ENCODE data around the gene NTSR1. TPM values are rescaled to one million over a fixed set of nuclear protein-coding genes. Genes with fewer than 3 reads are reported as not detected.

NTSR1 gene
- total and polyA plus RNA-seq, 2 of the 8 experiments (the other 6 are each of a cell fraction or from before 2014, with no cell fraction given), result 0.53 to 0.89 TPM

- no peak overlapping the region for H2BK5ac ChIP-seq (ENCODE audit: low read depth, low read length)
Measured at GRCh38 chr20:62733526-62733842, 24.8 kb downstream of the NTSR1 start.

More at GRCh38 chr20:62733526-62733842, 24.8 kb downstream of the NTSR1 start:
- no peaks in the 10 kb centered on the region for H3K9me3 ChIP-seq (ENCODE audit: insufficient read depth in 2 of 2, low read depth in 1 of 2, low read length in 1 of 2)
- ChIA-PET CTCF (ENCODE audit: partially characterized antibody) (interaction anchor here (1.0 to 3.8 kb wide), 7 partner anchors 8 to 58 kb away, joined by 3 to 13 read pairs (median 7); partner anchors contain the start of gene NTSR1), POLR2A (ENCODE audit: partially characterized antibody) (no interaction called here)
- H4K91ac ChIP-seq (replicated peaks; ENCODE audit: insufficient read length, low read length), result no peak overlapping the region
- H3K4ac ChIP-seq (replicated peaks; ENCODE audit: insufficient read length, low read depth, low read length), result no peak overlapping the region
- H3K4me3 ChIP-seq (ENCODE audit: extremely low read depth in 1 of 4, insufficient read depth in 2 of 4, low read depth in 3 of 4, low read length in 4 of 4), result no peak overlapping the region
- no peak overlapping the region for H3K23ac ChIP-seq (ENCODE audit: insufficient read length)
- no peak for TF ChIP-seq SP4 (IDR thresholded peaks at IDR 0.05; ENCODE audit: low read length)
- no peak for TF ChIP-seq CBX8 (IDR thresholded peaks at IDR 0.05; ENCODE audit: borderline replicate concordance, low read depth, low read length)
- no peak for TF ChIP-seq TAF1 (IDR thresholded peaks at IDR 0.05; ENCODE audit: low read depth, low read length)
- no peak for TF ChIP-seq ASH2L (IDR thresholded peaks at IDR 0.05; ENCODE audit: low read length)
- no peak for TF ChIP-seq KDM4A (IDR thresholded peaks at IDR 0.05; ENCODE audit: low read depth, low read length, severe bottlenecking)
- no peak for TF ChIP-seq ATF2 (IDR thresholded peaks at IDR 0.05; ENCODE audit: low read length)
- no peak for TF ChIP-seq EZH2 (IDR thresholded peaks at IDR 0.05; ENCODE audit: low read depth, low read length, severe bottlenecking)
- no peak for TF ChIP-seq CREB1 (IDR thresholded peaks at IDR 0.05)
- no peak for DNase-seq (ENCODE audit: low read depth in 1 of 2, low spot score in 2 of 2)
- no peak overlapping the region for H3K14ac ChIP-seq (ENCODE audit: insufficient read length)
- H2AFZ ChIP-seq (ENCODE audit: low read length), result no peak overlapping the region
- H3K79me1 ChIP-seq (ENCODE audit: low read depth, low read length), result no peaks in the 10 kb centered on the region
- no peaks in the 10 kb centered on the region; a peak in 1 of 7 replicates for H3K4me1 ChIP-seq (replicated peaks in 1 of 4; ENCODE audit: control insufficient read depth in 3 of 4, insufficient read depth in 4 of 4, low read length in 3 of 4)
- H2BK15ac ChIP-seq (ENCODE audit: low read length), result no peak overlapping the region
- H2BK12ac ChIP-seq (ENCODE audit: low read depth, low read length), result no peak overlapping the region
- H3K79me2 ChIP-seq (ENCODE audit: control insufficient read depth in 1 of 2, insufficient read depth in 2 of 2, low read length in 2 of 2), result no peaks in the 10 kb centered on the region
- no peaks in the 10 kb centered on the region for H3K36me3 ChIP-seq (ENCODE audit: control insufficient read depth in 2 of 4, insufficient read depth in 4 of 4, low read length in 3 of 4)
- no peak overlapping the region for H4K8ac ChIP-seq (ENCODE audit: extremely low read depth, insufficient read depth, low read length)
- no peak overlapping the region for H3K4me2 ChIP-seq (ENCODE audit: insufficient read depth in 1 of 2, low read depth in 2 of 2, low read length in 2 of 2)
- no peak overlapping the region for H3K27ac ChIP-seq (ENCODE audit: low read depth, low read length)
- H3K56ac ChIP-seq (replicated peaks; ENCODE audit: insufficient read length, low read depth, low read length), result no peak overlapping the region
- H4K5ac ChIP-seq (ENCODE audit: insufficient read length, low read depth, low read length), result no peak overlapping the region
- no peak overlapping the region for H3K18ac ChIP-seq (ENCODE audit: extremely low read depth, low read length)
- H3K23me2 ChIP-seq (ENCODE audit: low read depth, low read length), result no peaks in the 10 kb centered on the region
- H2BK120ac ChIP-seq (replicated peaks; ENCODE audit: low read depth, low read length), result no peak overlapping the region
- FAIRE-seq, result no peak
- no peak overlapping the region for H3K9ac ChIP-seq (replicated peaks in 1 of 4; ENCODE audit: extremely low read depth in 1 of 4, low read depth in 3 of 4, low read length in 3 of 4)
- H3K27me3 ChIP-seq (replicated peaks in 1 of 4; ENCODE audit: control insufficient read depth in 3 of 4, extremely low read depth in 1 of 4, insufficient read depth in 3 of 4, low read length in 3 of 4), result 0 out of 7 replicates have a peak, but pooled peaks cover 0 to 3% (median 0%) of the 10 kb centered on the region in 4 experiments
- no peak overlapping the region for H2AK5ac ChIP-seq (ENCODE audit: low read depth, low read length)
- H2BK20ac ChIP-seq (ENCODE audit: low read length), result no peak overlapping the region
- no peaks in the 10 kb centered on the region for H4K20me1 ChIP-seq (replicated peaks in 1 of 2; ENCODE audit: control insufficient read depth in 1 of 2, insufficient read depth in 2 of 2, low read length in 2 of 2)
